H1 (cell line): ENCODE data around the gene ESR1. TPM values are rescaled to one million over a fixed set of nuclear protein-coding genes. Genes with fewer than 3 reads are reported as not detected.

Experiments
- CTCF ChIA-PET: fragments of 300-600 bp; sonication (Branson Sonifier 250); formaldehyde crosslinking; loops from one replicate; lab custom pipeline; 2021; ENCODE audit not compliant: partially characterized antibody; lab: Charles Lee
- POLR2A ChIA-PET: fragments of 300-600 bp; sonication (Branson Sonifier 250); formaldehyde crosslinking; loops from one replicate; lab custom pipeline; 2021; ENCODE audit warnings: inconsistent platforms; ENCODE audit not compliant: partially characterized antibody; lab: Charles Lee
- DNase-seq, 2 experiments: peaks; one replicate each; pipeline versions ENCODE4 v3.0.0 to v3.0.0-alpha.2; 2010 to 2022; ENCODE audit warnings: low spot score in 2 of 2, low read depth in 1 of 2, mixed read lengths in 1 of 2
- FAIRE-seq: peaks from 2 replicates; lab custom pipeline; 2011; peaks lifted over from hg19 to GRCh38; lab: Jason Lieb, UNC
- H2AFZ ChIP-seq: 2 replicates; pipeline ENCODE4 v1.8.1; 2012; ENCODE audit warnings: low read length, inconsistent platforms
- H2AK5ac ChIP-seq: 2 replicates; pipeline ENCODE4 v1.6.1; 2013; ENCODE audit warnings: low read depth, low read length
- H2BK120ac ChIP-seq: replicated peaks from 2 replicates; pipeline ENCODE3; 2013; ENCODE audit warnings: low read depth, low read length, inconsistent platforms
- H2BK12ac ChIP-seq: 2 replicates; pipeline ENCODE4 v1.6.1; 2013; ENCODE audit warnings: low read depth, low read length
- H2BK15ac ChIP-seq: 2 replicates; pipeline ENCODE4 v1.6.1; 2013; ENCODE audit warnings: low read length
- H2BK20ac ChIP-seq: 2 replicates; pipeline ENCODE4 v1.6.1; 2013; ENCODE audit warnings: low read length
- H2BK5ac ChIP-seq: 2 replicates; pipeline ENCODE4 v1.6.1; 2013; ENCODE audit warnings: low read depth, low read length
- H3K14ac ChIP-seq: 2 replicates; pipeline ENCODE4 v1.6.1; 2013; ENCODE audit warnings: inconsistent platforms; ENCODE audit not compliant: insufficient read length
- H3K18ac ChIP-seq: 2 replicates; pipeline ENCODE4 v1.6.1; 2013; ENCODE audit warnings: low read length; ENCODE audit errors: extremely low read depth
- H3K23ac ChIP-seq: 2 replicates; pipeline ENCODE4 v1.6.1; 2013; ENCODE audit warnings: inconsistent platforms; ENCODE audit not compliant: insufficient read length
- H3K23me2 ChIP-seq: 2 replicates; pipeline ENCODE4 v1.6.1; 2013; ENCODE audit warnings: low read depth, low read length
- H3K27ac ChIP-seq: 2 replicates; pipeline ENCODE4 v1.6.1; 2011; ENCODE audit warnings: low read depth, low read length, inconsistent platforms
- H3K27me3 ChIP-seq, 4 experiments: replicated peaks in 1 of 4; 1 replicate in 1 of 4; 2 replicates in 3 of 4; pipeline versions ENCODE4 v1.6.1 to v1.8.1; 2011 to 2013; ENCODE audit warnings: low read length in 3 of 4, mild to moderate bottlenecking in 3 of 4, inconsistent platforms in 2 of 4, mixed read lengths in 2 of 4, moderate library complexity in 1 of 4; ENCODE audit not compliant: control insufficient read depth in 3 of 4, insufficient read depth in 3 of 4; ENCODE audit errors: extremely low read depth in 1 of 4
- H3K36me3 ChIP-seq, 4 experiments: 2 replicates each; pipeline versions ENCODE4 v1.6.1 to v1.8.1; 2011 to 2013; ENCODE audit warnings: mild to moderate bottlenecking in 4 of 4, low read length in 3 of 4, moderate library complexity in 2 of 4, control low read depth in 1 of 4, inconsistent platforms in 1 of 4; ENCODE audit not compliant: insufficient read depth in 4 of 4, control insufficient read depth in 2 of 4
- H3K4ac ChIP-seq: replicated peaks from 2 replicates; pipeline ENCODE3; 2013; ENCODE audit warnings: low read length, low read depth, mixed read lengths, inconsistent platforms; ENCODE audit not compliant: insufficient read length
- H3K4me1 ChIP-seq, 4 experiments: replicated peaks in 1 of 4; 1 replicate in 1 of 4; 2 replicates in 3 of 4; pipeline versions ENCODE4 v1.6.1 to v1.8.1; 2011 to 2013; ENCODE audit warnings: low read length in 3 of 4, inconsistent platforms in 2 of 4, mixed read lengths in 1 of 4; ENCODE audit not compliant: insufficient read depth in 4 of 4, control insufficient read depth in 3 of 4
- H3K4me2 ChIP-seq, 2 experiments: 2 replicates each; pipeline versions ENCODE4 v1.6.1 to v1.8.1; 2011 to 2013; ENCODE audit warnings: low read depth in 2 of 2, low read length in 2 of 2, control low read depth in 1 of 2, inconsistent platforms in 1 of 2, mild to moderate bottlenecking in 1 of 2; ENCODE audit not compliant: insufficient read depth in 1 of 2
- H3K4me3 ChIP-seq, 4 experiments: fragments of 200-600, 300-600 bp in 1 of 4; sonication (generic), shearing (Covaris generic), sonication (Bioruptor Twin) in 1 of 4; 2 replicates each; pipeline versions ENCODE4 v1.5.1 to v1.8.1; 2011 to 2016; ENCODE audit warnings: low read length in 4 of 4, low read depth in 3 of 4, control low read depth in 2 of 4, inconsistent platforms in 2 of 4, mild to moderate bottlenecking in 2 of 4, mixed read lengths in 1 of 4, moderate library complexity in 1 of 4; ENCODE audit not compliant: insufficient read depth in 2 of 4; ENCODE audit errors: extremely low read depth in 1 of 4
- H3K56ac ChIP-seq: replicated peaks from 2 replicates; pipeline ENCODE3; 2013; ENCODE audit warnings: low read depth, mild to moderate bottlenecking, mixed read lengths, low read length, inconsistent platforms; ENCODE audit not compliant: insufficient read length
- H3K79me1 ChIP-seq: 2 replicates; pipeline ENCODE4 v1.6.1; 2013; ENCODE audit warnings: low read depth, low read length, control low read depth
- H3K79me2 ChIP-seq, 2 experiments: 2 replicates each; pipeline versions ENCODE4 v1.6.1 to v1.8.1; 2012 to 2013; ENCODE audit warnings: low read length in 2 of 2, mild to moderate bottlenecking in 2 of 2, inconsistent platforms in 1 of 2; ENCODE audit not compliant: insufficient read depth in 2 of 2, control insufficient read depth in 1 of 2
- H3K9ac ChIP-seq, 4 experiments: replicated peaks in 1 of 4; 1 replicate in 1 of 4; 2 replicates in 3 of 4; pipeline versions ENCODE4 v1.6.1 to v1.8.1; 2011 to 2013; ENCODE audit warnings: low read depth in 3 of 4, low read length in 3 of 4, control low read depth in 2 of 4, mild to moderate bottlenecking in 2 of 4, moderate library complexity in 2 of 4, inconsistent platforms in 1 of 4; ENCODE audit errors: extremely low read depth in 1 of 4
- H3K9me3 ChIP-seq, 2 experiments: 2 replicates each; pipeline versions ENCODE4 v1.6.1 to v1.8.1; 2012 to 2013; ENCODE audit warnings: mild to moderate bottlenecking in 2 of 2, moderate library complexity in 2 of 2, control low read depth in 1 of 2, inconsistent platforms in 1 of 2, low read depth in 1 of 2, low read length in 1 of 2, mixed read lengths in 1 of 2; ENCODE audit not compliant: insufficient read depth in 2 of 2
- H4K20me1 ChIP-seq, 2 experiments: replicated peaks in 1 of 2; 2 replicates each; pipeline versions ENCODE3 to v1.8.1; 2011 to 2013; ENCODE audit warnings: inconsistent platforms in 2 of 2, low read length in 2 of 2, mild to moderate bottlenecking in 1 of 2; ENCODE audit not compliant: insufficient read depth in 2 of 2, control insufficient read depth in 1 of 2
- H4K5ac ChIP-seq: 2 replicates; pipeline ENCODE4 v1.6.1; 2013; ENCODE audit warnings: low read length, low read depth, mixed read lengths, inconsistent platforms; ENCODE audit not compliant: insufficient read length
- H4K8ac ChIP-seq: 2 replicates; pipeline ENCODE4 v1.8.0; 2013; ENCODE audit warnings: mild to moderate bottlenecking, moderate library complexity, low read length, inconsistent platforms; ENCODE audit not compliant: insufficient read depth; ENCODE audit errors: extremely low read depth
- H4K91ac ChIP-seq: replicated peaks from 2 replicates; pipeline ENCODE3; 2013; ENCODE audit warnings: low read length, mixed read lengths, inconsistent platforms; ENCODE audit not compliant: insufficient read length
- CBX8 ChIP-seq: fragments of 300-800, 300-1000 bp; sonication (generic); IDR thresholded peaks from 2 replicates; pipeline ENCODE4 v1.7.1; 2016; ENCODE audit warnings: low read depth, low read length, borderline replicate concordance
- CHD2 ChIP-seq: IDR thresholded peaks from 2 replicates; pipeline ENCODE4 v1.6.1; 2012; ENCODE audit warnings: low read length, improper control_type of control experiment
- CTCF ChIP-seq, 3 experiments: IDR thresholded peaks; 1 replicate in 2 of 3; 2 replicates in 1 of 3; pipeline versions ENCODE4 v1.5.1 to v1.6.1; 2011; ENCODE audit warnings: low read length in 3 of 3, mild to moderate bottlenecking in 3 of 3, inconsistent platforms in 2 of 3, low read depth in 1 of 3, moderate library complexity in 1 of 3; ENCODE audit not compliant: insufficient read depth in 1 of 3; ENCODE audit errors: control extremely low read depth in 1 of 3
- EP300 ChIP-seq, 2 experiments: IDR thresholded peaks; 1 replicate in 1 of 2; 2 replicates in 1 of 2; pipeline ENCODE4 v1.6.1; 2011 to 2012; ENCODE audit warnings: low read depth in 2 of 2, low read length in 2 of 2, mild to moderate bottlenecking in 2 of 2, borderline replicate concordance in 1 of 2, inconsistent platforms in 1 of 2, moderate library complexity in 1 of 2
- FOSL1 ChIP-seq: IDR thresholded peaks from 2 replicates; pipeline ENCODE4 v1.6.1; 2011; ENCODE audit warnings: mild to moderate bottlenecking, low read depth, low read length, moderate library complexity; ENCODE audit not compliant: insufficient read depth
- JUND ChIP-seq: IDR thresholded peaks from 2 replicates; pipeline ENCODE4 v1.6.1; 2011; ENCODE audit warnings: mild to moderate bottlenecking, improper control_type of control experiment, low read length
- POLR2AphosphoS5 ChIP-seq: IDR thresholded peaks from 2 replicates; pipeline ENCODE4 v1.6.1; 2011; ENCODE audit warnings: low read depth, low read length
- RBBP5 ChIP-seq: IDR thresholded peaks from 2 replicates; pipeline ENCODE4 v1.7.1; 2012; ENCODE audit warnings: low read depth, mild to moderate bottlenecking, inconsistent platforms, low read length, moderate library complexity, borderline replicate concordance
- SAP30 ChIP-seq: fragments of 300-600 bp; sonication (generic); IDR thresholded peaks from 2 replicates; pipeline ENCODE4 v1.7.1; 2012; ENCODE audit warnings: low read length, moderate library complexity, mild to moderate bottlenecking, inconsistent platforms; ENCODE audit not compliant: insufficient read depth, insufficient replicate concordance
- SIN3A ChIP-seq, 2 experiments: IDR thresholded peaks in 1 of 2; conservative IDR thresholded peaks in 1 of 2; 2 replicates each; pipeline ENCODE4 v1.6.1; 2011 to 2012; ENCODE audit warnings: low read length in 2 of 2, improper control_type of control experiment in 1 of 2, low read depth in 1 of 2, mild to moderate bottlenecking in 1 of 2
- TAF1 ChIP-seq: IDR thresholded peaks from 2 replicates; pipeline ENCODE4 v1.6.1; 2011; ENCODE audit warnings: mild to moderate bottlenecking, low read depth, low read length
- WGBS, 2 experiments: shearing (Covaris generic) in 1 of 2; methylation state at CpG; one replicate each; pipeline versions ENCODE4 v1.1.6 to v1.1.7; 2013 to 2015; ENCODE audit warnings: low lambda C conversion rate in 2 of 2, mixed read lengths in 2 of 2, inconsistent platforms in 1 of 2, low coverage in 1 of 2, missing lambda C conversion rate in 1 of 2; ENCODE audit not compliant: insufficient replicate concordance in 2 of 2, insufficient coverage in 1 of 2, insufficient read length in 1 of 2; ENCODE audit errors: extremely low coverage in 1 of 2, missing lambda C conversion rate in 1 of 2; 5-methylcytosine and 5-hydroxymethylcytosine counted together
- polyA plus RNA-seq, 7 experiments: library from polyadenylated mRNA; depleted of rRNA in 3 of 7; stranded (reverse) in 5 of 7; unstranded in 2 of 7; fragments of >200 nt in 5 of 7; fragments of 200-250 nt in 2 of 7; gene quantifications; 1 replicate in 5 of 7; 2 replicates in 1 of 7; 4 replicates in 1 of 7; pipeline versions ENCODE4 v1.2.1 to v1.2.3, GENCODE V29; 2011 to 2013; ENCODE audit warnings: missing spikeins in 2 of 7, mixed read lengths in 2 of 7
- total RNA-seq: library from RNA; stranded (reverse); fragmentation: NEBNext Ultra II Directional; extraction: Animal tissue kit (Norgen Biotek cat#: 25700); gene quantifications from 2 replicates; pipeline ENCODE4 v1.2.1, GENCODE V29; 2021

The ESR1 gene
- total and polyA plus RNA-seq, 2 of the 8 experiments (the other 6 are each of a cell fraction or from before 2014, with no cell fraction given) = 0.03 to 0.17 TPM

- no peaks in the 10 kb centered on the region for H3K79me1 ChIP-seq
- no peak overlapping the region for H4K5ac ChIP-seq
- no peaks in the 10 kb centered on the region for H3K23me2 ChIP-seq
- no peaks in the 10 kb centered on the region for H3K27me3 ChIP-seq
- H3K9ac ChIP-seq = no peak overlapping the region
- no peak overlapping the region for H3K4me2 ChIP-seq
- H2AK5ac ChIP-seq = no peak overlapping the region
- no peaks in the 10 kb centered on the region for H4K20me1 ChIP-seq
- no peak overlapping the region for H4K8ac ChIP-seq
- H3K18ac ChIP-seq = no peak overlapping the region
- H3K4me3 ChIP-seq = no peak overlapping the region
- no peak overlapping the region for H3K56ac ChIP-seq
- H2BK12ac ChIP-seq = no peak overlapping the region
- H3K23ac ChIP-seq = no peak overlapping the region
- H2BK15ac ChIP-seq = no peak overlapping the region
- POLR2A ChIA-PET = no interaction called here
- no peak overlapping the region for H2BK5ac ChIP-seq
- no peak overlapping the region for H4K91ac ChIP-seq
- FAIRE-seq (no peak), DNase-seq (no peak)
- no peak overlapping the region for H2BK20ac ChIP-seq
- 85% methylated on average over 4 of the region's 4 CpGs; no CpG with 5 or more reads in 1 of the 2 experiments for WGBS, 2 experiments
- H3K27ac ChIP-seq = no peak overlapping the region
- H3K79me2 ChIP-seq = no peaks in the 10 kb centered on the region
- CTCF ChIA-PET = no interaction called here
- H3K4ac ChIP-seq = no peak overlapping the region
- H2BK120ac ChIP-seq = no peak overlapping the region
- no peaks in the 10 kb centered on the region for H3K4me1 ChIP-seq
- 0 out of 4 replicates have a peak, but pooled peaks cover 0 to 3% of the 10 kb centered on the region in 2 experiments for H3K9me3 ChIP-seq
- H3K14ac ChIP-seq = no peak overlapping the region
- H3K36me3 ChIP-seq = no peaks in the 10 kb centered on the region
- no peak overlapping the region for H2AFZ ChIP-seq
- TF ChIP-seq CTCF (IDR thresholded peaks at IDR 0.05; ENCODE audit: control extremely low read depth in 1 of 3, insufficient read depth in 1 of 3, low read depth in 1 of 3, low read length in 3 of 3) (no peak), POLR2AphosphoS5 (no peak), JUND (no peak), SIN3A (conservative IDR thresholded peaks at IDR 0.05 in 1 of 2, IDR thresholded peaks at IDR 0.05 in 1 of 2; ENCODE audit: low read depth in 1 of 2, low read length in 2 of 2) (no peak), CBX8 (no peak), SAP30 (no peak), CHD2 (no peak), TAF1 (no peak), RBBP5 (no peak), EP300 (IDR thresholded peaks at IDR 0.05; ENCODE audit: borderline replicate concordance in 1 of 2, low read depth in 2 of 2, low read length in 2 of 2) (no peak), FOSL1 (no peak)
Measured at GRCh38 chr6:152022303-152022702, 214.8 kb downstream of the ESR1 start.
